BLaER1 (cell line): ENCODE measurements around the gene FABP1.

ENCODE experiments used
- H3K27ac ChIP-seq: shearing (Covaris generic); formaldehyde crosslinking; 2 replicates; pipeline ENCODE4 v1.8.1; 2022
- H3K27me3 ChIP-seq: shearing (Covaris generic); formaldehyde crosslinking; 2 replicates; pipeline ENCODE4 v1.8.1; 2022
- H3K36me3 ChIP-seq: shearing (Covaris generic); formaldehyde crosslinking; 2 replicates; pipeline ENCODE4 v1.8.1; 2022
- H3K4me1 ChIP-seq: shearing (Covaris generic); formaldehyde crosslinking; 2 replicates; pipeline ENCODE4 v1.8.1; 2022
- H3K4me2 ChIP-seq: shearing (Covaris generic); formaldehyde crosslinking; 2 replicates; pipeline ENCODE4 v1.8.1; 2022
- H3K4me3 ChIP-seq: shearing (Covaris generic); formaldehyde crosslinking; 2 replicates; pipeline ENCODE4 v1.8.1; 2022
- H3K9ac ChIP-seq: shearing (Covaris generic); formaldehyde crosslinking; 2 replicates; pipeline ENCODE4 v1.8.1; 2022
- H3K9me3 ChIP-seq: shearing (Covaris generic); formaldehyde crosslinking; 2 replicates; pipeline ENCODE4 v1.8.1; 2022
- H4K20me1 ChIP-seq: shearing (Covaris generic); formaldehyde crosslinking; 2 replicates; pipeline ENCODE4 v1.8.1; 2022
- Cebpa-rat ChIP-seq: shearing (Covaris generic); IDR thresholded peaks from 2 replicates; pipeline ENCODE4 v1.8.1; 2022

FABP1 gene

GRCh38 chr2:88116669-88117432 is 11.0 kb downstream of the FABP1 start:
- no peaks in the 10 kb centered on the region for H3K27me3 ChIP-seq
- no peak overlapping the region for H3K9ac ChIP-seq
- no peak overlapping the region for H3K4me2 ChIP-seq
- H3K4me1 ChIP-seq: no peaks in the 10 kb centered on the region
- H3K27ac ChIP-seq: no peak overlapping the region
- no peaks in the 10 kb centered on the region for H3K36me3 ChIP-seq
- H3K4me3 ChIP-seq: no peak overlapping the region
- H4K20me1 ChIP-seq: no peaks in the 10 kb centered on the region
- no peaks in the 10 kb centered on the region for H3K9me3 ChIP-seq
- TF ChIP-seq Cebpa-rat: no peak

DNA sequence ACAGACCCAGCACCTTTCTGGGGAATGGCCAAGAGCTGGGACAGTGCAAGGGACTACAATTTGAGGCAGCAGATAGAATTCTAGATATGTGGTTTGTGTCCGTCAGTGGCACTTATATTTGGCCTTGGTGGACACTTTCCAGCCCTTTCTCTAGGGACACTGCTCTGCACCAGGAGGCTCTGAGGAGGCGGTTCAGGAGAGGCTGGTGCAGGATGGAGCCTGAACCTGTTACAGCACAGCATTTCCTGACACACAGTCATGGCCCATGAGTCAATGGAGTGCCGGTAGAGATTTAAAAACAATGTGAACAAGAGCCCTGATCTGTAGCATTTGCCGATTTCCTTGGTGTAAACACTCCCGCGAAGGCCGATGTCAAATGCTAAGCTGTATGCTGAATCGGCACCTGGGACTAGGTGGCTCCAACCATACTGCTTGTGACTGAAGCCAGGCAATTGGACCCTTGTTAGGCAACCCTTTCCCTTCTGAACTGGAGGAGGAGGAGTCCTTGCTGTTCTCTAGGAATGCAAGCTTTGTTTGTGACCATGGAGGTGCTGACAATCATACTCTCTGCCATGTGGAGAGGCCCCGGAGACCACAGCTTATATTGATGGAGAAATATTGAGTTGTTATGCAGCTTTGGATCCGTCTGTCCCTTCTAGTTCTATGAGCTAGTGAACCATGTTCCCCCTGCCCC is 11.9 kb downstream of the FABP1 start:
- Histone ChIP-seq H3K4me3 (no peak overlapping the region), H4K20me1 (no peaks in the 10 kb centered on the region), H3K4me1 (no peaks in the 10 kb centered on the region), H3K9ac (no peak overlapping the region), H3K27ac (no peak overlapping the region), H3K4me2 (no peak overlapping the region), H3K9me3 (no peaks in the 10 kb centered on the region), H3K36me3 (no peaks in the 10 kb centered on the region), H3K27me3 (no peaks in the 10 kb centered on the region)
- TF ChIP-seq Cebpa-rat: no peak

GRCh38 chr2:88114889-88115288 is 13.0 kb downstream of the FABP1 start:
- no peaks in the 10 kb centered on the region for H4K20me1 ChIP-seq
- H3K4me1 ChIP-seq: 0 out of 2 replicates have a peak, but pooled peaks cover 5% of the 10 kb centered on the region
- H3K27ac ChIP-seq: no peak overlapping the region
- no peaks in the 10 kb centered on the region for H3K9me3 ChIP-seq
- H3K4me3 ChIP-seq: no peak overlapping the region
- H3K4me2 ChIP-seq: no peak overlapping the region
- no peak for TF ChIP-seq Cebpa-rat
- H3K27me3 ChIP-seq: no peaks in the 10 kb centered on the region
- H3K9ac ChIP-seq: no peak overlapping the region
- H3K36me3 ChIP-seq: no peaks in the 10 kb centered on the region

GRCh38 chr2:88113069-88113468 is 14.8 kb downstream of the FABP1 start:
- H3K36me3 ChIP-seq: no peaks in the 10 kb centered on the region
- no peak overlapping the region for H3K9ac ChIP-seq
- H3K27me3 ChIP-seq: no peaks in the 10 kb centered on the region
- no peak overlapping the region for H3K4me3 ChIP-seq
- no peak for TF ChIP-seq Cebpa-rat
- H4K20me1 ChIP-seq: no peaks in the 10 kb centered on the region
- no peak overlapping the region for H3K27ac ChIP-seq
- H3K4me2 ChIP-seq: no peak overlapping the region
- no peaks in the 10 kb centered on the region for H3K9me3 ChIP-seq
- 0 out of 2 replicates have a peak, but pooled peaks cover 5% of the 10 kb centered on the region for H3K4me1 ChIP-seq

DNA sequence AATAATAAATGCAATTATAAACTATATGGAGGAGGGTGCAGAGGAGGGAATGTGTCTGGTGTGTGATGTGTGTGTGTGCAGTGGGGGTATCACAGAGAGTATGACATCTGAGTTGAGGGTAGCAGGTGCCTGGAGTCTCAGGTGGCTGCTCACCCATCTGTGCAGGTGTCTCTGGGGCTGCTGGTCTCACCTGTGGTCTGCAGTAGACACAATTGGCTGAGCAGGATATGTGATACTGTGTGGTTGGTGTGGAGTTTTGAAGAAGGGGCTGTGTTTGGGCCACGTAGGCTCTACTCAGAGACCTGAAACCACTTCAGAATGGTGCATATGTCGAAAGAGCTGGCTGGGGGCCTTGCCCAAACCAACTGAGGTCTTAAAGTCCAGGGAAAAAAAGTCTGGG is 17.0 kb downstream of the FABP1 start:
- no peak for TF ChIP-seq Cebpa-rat
- H3K9ac ChIP-seq: no peak overlapping the region
- no peaks in the 10 kb centered on the region for H3K9me3 ChIP-seq

GRCh38 chr2:88108796-88109195 is 19.1 kb downstream of the FABP1 start:
- H3K27me3 ChIP-seq: no peaks in the 10 kb centered on the region
- TF ChIP-seq Cebpa-rat: no peak
- no peak overlapping the region for H3K27ac ChIP-seq

More for the DNA sequence above, 17.0 kb downstream of the FABP1 start:
- Histone ChIP-seq H3K4me1 (0 out of 2 replicates have a peak, but pooled peaks cover 5% of the 10 kb centered on the region), H3K27ac (no peak overlapping the region), H3K36me3 (no peaks in the 10 kb centered on the region), H3K4me3 (no peak overlapping the region), H4K20me1 (no peaks in the 10 kb centered on the region), H3K4me2 (no peak overlapping the region), H3K27me3 (no peaks in the 10 kb centered on the region)

GRCh38 chr2:88100489-88100858 is 27.4 kb downstream of the FABP1 start:
- no peak overlapping the region for H3K27ac ChIP-seq
- TF ChIP-seq Cebpa-rat: no peak
- no peak overlapping the region for H3K4me2 ChIP-seq
- no peak overlapping the region for H3K9ac ChIP-seq
- no peaks in the 10 kb centered on the region for H3K27me3 ChIP-seq
- no peaks in the 10 kb centered on the region for H3K4me1 ChIP-seq
- H3K9me3 ChIP-seq: no peaks in the 10 kb centered on the region
- H4K20me1 ChIP-seq: no peaks in the 10 kb centered on the region
- no peaks in the 10 kb centered on the region for H3K36me3 ChIP-seq
- H3K4me3 ChIP-seq: no peak overlapping the region

More at GRCh38 chr2:88108796-88109195, 19.1 kb downstream of the FABP1 start:
- no peaks in the 10 kb centered on the region for H3K36me3 ChIP-seq
- H3K4me1 ChIP-seq: 0 out of 2 replicates have a peak, but pooled peaks cover 5% of the 10 kb centered on the region
- H3K4me3 ChIP-seq: no peak overlapping the region
- no peaks in the 10 kb centered on the region for H3K9me3 ChIP-seq
- no peaks in the 10 kb centered on the region for H4K20me1 ChIP-seq
- H3K9ac ChIP-seq: no peak overlapping the region
- H3K4me2 ChIP-seq: no peak overlapping the region

DNA sequence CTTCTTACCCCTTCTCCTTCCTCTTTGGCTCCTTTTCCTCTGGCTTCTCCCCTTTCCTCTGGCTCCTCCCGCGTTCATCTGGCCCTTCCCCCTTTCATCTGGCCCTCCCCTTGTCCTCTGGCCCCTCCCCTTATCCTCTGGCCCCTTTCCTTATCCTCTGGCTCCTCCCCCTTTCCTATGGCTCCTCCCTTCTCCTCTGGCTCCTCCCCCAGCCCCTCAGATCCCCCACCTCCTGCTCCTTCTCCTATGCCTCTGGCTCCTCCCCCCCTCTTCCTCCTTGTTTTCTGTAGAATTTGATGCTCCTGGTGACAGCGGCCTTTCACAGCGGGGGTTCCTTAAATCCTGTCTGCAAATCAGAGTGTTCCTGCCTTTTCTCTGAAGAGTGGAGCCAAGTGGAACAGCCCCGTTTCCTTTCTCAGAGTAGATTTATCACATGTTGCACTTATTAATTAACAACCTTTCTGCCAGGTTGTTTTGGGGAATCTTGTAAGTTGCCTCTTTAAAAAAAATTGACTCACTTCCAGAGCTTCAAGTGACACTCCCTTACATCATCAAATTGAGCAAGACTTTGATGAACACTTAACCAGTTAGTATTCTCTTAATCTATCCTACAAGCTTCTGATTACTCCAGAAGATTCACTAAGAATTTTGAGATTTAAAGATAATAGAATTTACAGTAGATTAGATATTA is 27.9 kb downstream of the FABP1 start:
- H3K9me3 ChIP-seq: no peaks in the 10 kb centered on the region
- no peak overlapping the region for H3K4me3 ChIP-seq
- no peak overlapping the region for H3K27ac ChIP-seq
- no peaks in the 10 kb centered on the region for H4K20me1 ChIP-seq
- no peaks in the 10 kb centered on the region for H3K4me1 ChIP-seq
- no peak overlapping the region for H3K9ac ChIP-seq
- no peak overlapping the region for H3K4me2 ChIP-seq
- TF ChIP-seq Cebpa-rat: no peak
- no peaks in the 10 kb centered on the region for H3K27me3 ChIP-seq
- H3K36me3 ChIP-seq: no peaks in the 10 kb centered on the region

DNA sequence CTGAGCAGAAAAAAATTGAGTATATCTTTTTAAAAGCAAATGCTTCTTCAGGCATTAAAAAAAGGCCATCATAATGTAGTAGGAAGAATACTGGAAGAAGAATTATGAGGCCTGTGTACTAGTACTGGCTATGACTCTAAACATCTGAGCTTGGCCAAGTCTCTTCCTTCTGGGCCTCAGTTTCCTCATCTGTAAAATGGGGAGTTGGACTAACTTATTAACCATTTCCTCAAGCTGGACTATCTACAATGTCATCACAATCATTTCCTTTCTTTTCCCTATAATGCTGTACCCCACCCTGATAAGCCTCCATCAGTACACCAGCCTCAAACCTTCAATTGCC is 29.3 kb downstream of the FABP1 start:
- Histone ChIP-seq H4K20me1 (no peaks in the 10 kb centered on the region), H3K27me3 (no peaks in the 10 kb centered on the region), H3K4me3 (no peak overlapping the region), H3K27ac (no peak overlapping the region), H3K9ac (no peak overlapping the region), H3K36me3 (no peaks in the 10 kb centered on the region), H3K9me3 (no peaks in the 10 kb centered on the region), H3K4me1 (no peaks in the 10 kb centered on the region), H3K4me2 (no peak overlapping the region)
- TF ChIP-seq Cebpa-rat: no peak
